ENCODE measurements around the gene HHEX.
A peak's percentile ranks its signal among the peaks of the same experiment; 100 is the strongest.
"Not testable (repeated sequence)": the region's sequence is repeated elsewhere in the genome, so short reads cannot be mapped to it uniquely, and the experiment has no call there.

Gene HHEX

DNA sequence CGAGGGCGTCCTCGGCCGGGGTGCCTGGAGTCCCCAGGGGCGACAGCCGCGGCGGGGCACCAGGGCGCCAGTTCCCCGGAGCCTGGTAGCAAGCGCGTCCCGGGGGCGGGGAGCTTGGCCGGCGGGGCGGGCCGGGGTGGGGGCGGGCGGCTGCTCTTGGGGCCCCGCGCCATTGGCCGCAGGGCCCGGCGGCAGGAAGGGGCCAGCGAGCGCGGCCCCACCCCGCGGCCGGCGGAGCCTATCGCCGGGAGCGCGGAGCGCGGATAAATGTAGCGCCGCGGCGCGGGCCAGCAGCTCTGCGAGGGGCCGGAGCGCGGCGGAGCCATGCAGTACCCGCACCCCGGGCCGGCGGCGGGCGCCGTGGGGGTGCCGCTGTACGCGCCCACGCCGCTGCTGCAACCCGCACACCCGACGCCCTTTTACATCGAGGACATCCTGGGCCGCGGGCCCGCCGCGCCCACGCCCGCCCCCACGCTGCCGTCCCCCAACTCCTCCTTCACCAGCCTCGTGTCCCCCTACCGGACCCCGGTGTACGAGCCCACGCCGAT is at the start of gene HHEX:
Gene HHEX (plus strand): TSS at position 293 of the 548 bp plus-strand sequence. CDS start 32 bp downstream, at position 325.
- Histone ChIP-seq H3K9me3 (ENCODE audit: control insufficient read depth in 2 of 2, low read length in 2 of 2) (peaks cover 0 to 1% of the 10 kb centered on the region in 2 donors), H3K36me3 (ENCODE audit: control insufficient read depth in 2 of 2, insufficient read depth in 2 of 2, low read length in 2 of 2) (no peaks in the 10 kb centered on the region), H3K27me3 (ENCODE audit: control insufficient read depth in 2 of 2, insufficient read depth in 2 of 2, low read length in 2 of 2) (peaks cover 0 to 6% of the 10 kb centered on the region in 2 donors), H3K9ac (ENCODE audit: low read depth in 1 of 2, low read length in 2 of 2) (peak within 1 kb of the TSS; percentile 41 to 71), H3K27ac (ENCODE audit: low read depth in 2 of 2, low read length in 2 of 2) (peak within 1 kb of the TSS; percentile 71 to 83), H3K4me3 (ENCODE audit: low read length in 2 of 2) (peak within 1 kb of the TSS; percentile 64 to 71), H3K4me1 (ENCODE audit: control insufficient read depth in 2 of 2, insufficient read depth in 2 of 2, low read length in 2 of 2) (peaks cover 2 to 3% of the 10 kb centered on the region in 2 donors)

DNA sequence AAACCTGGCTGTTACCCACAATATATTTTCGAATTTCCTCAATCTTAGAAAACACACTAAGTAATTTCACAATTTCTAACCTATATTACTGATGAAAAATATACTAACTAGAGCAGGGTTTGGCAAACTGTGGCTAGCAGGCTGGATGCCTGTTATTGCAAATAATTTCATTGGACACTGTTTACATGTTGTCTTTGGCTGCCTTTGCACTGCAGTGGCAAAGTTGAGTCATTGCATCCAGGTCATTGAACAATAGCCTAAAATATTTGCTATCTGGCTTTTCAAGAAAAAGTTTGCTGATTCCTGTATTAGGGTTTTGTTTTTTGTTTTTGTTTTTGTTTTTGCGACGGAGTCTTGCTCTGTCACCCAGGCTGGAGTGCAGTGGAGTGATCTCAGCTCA is 49.6 kb upstream of the HHEX start:
- H3K36me3 ChIP-seq (ENCODE audit: control insufficient read depth in 2 of 2, insufficient read depth in 2 of 2, low read length in 2 of 2), result no peaks in the 10 kb centered on the region
- no peaks in the 10 kb centered on the region for H3K27me3 ChIP-seq (ENCODE audit: control insufficient read depth in 2 of 2, insufficient read depth in 2 of 2, low read length in 2 of 2)
- H3K27ac ChIP-seq (ENCODE audit: low read depth in 2 of 2, low read length in 2 of 2), result no peak overlapping the region
- H3K9me3 ChIP-seq (ENCODE audit: control insufficient read depth in 2 of 2, low read length in 2 of 2), result no peaks in the 10 kb centered on the region
- H3K9ac ChIP-seq (ENCODE audit: low read depth in 1 of 2, low read length in 2 of 2), result no peak overlapping the region
- H3K4me1 ChIP-seq (ENCODE audit: control insufficient read depth in 2 of 2, insufficient read depth in 2 of 2, low read length in 2 of 2), result no peaks in the 10 kb centered on the region
- no peak overlapping the region for H3K4me3 ChIP-seq (ENCODE audit: low read length in 2 of 2)

DNA sequence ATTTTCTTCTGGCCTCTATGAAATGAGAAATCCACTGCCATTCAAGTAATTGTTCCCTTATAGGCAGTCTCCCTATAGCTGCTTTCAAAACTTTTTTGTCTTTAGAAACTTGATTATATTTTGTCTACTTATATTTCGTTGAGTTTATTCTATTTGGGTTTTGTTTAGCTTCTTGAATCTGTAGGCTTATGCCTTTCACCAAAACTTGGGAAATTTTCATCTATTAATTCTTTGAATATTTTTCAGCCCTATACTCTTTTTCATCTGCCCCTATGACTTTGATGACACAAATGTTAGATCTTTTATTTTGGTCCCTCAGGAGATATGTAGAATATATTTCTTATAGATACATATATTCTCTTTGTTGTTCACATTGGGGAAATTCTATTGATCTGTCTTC is 48.3 kb upstream of the HHEX start:
- no peak overlapping the region for H3K4me3 ChIP-seq (ENCODE audit: low read length in 2 of 2)
- no peak overlapping the region for H3K9ac ChIP-seq (ENCODE audit: low read depth in 1 of 2, low read length in 2 of 2)
- no peak overlapping the region for H3K27ac ChIP-seq (ENCODE audit: low read depth in 2 of 2, low read length in 2 of 2)

DNA sequence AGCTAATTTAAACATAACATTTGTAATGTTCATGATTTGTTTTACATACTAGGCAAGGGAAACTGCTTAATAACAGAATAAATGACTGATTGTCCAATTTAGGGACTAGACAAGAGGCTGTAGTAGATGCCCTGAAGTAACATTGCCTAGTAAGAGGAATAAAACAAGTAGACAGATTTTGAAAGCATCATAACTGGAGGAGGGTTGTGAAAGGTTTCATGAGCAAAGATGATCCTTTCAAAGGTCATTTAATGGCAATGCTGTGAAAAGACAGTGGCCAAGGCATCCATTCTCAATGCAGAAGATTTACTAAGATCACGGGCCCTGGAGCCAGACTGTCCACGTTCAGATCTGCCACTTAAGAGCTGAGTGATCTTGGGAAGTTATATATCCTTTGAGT is 44.8 kb upstream of the HHEX start:
- Histone ChIP-seq H3K9me3 (ENCODE audit: control insufficient read depth in 2 of 2, low read length in 2 of 2) (no peaks in the 10 kb centered on the region), H3K4me3 (ENCODE audit: low read length in 2 of 2) (no peak overlapping the region), H3K27ac (ENCODE audit: low read depth in 2 of 2, low read length in 2 of 2) (no peak overlapping the region), H3K4me1 (ENCODE audit: control insufficient read depth in 2 of 2, insufficient read depth in 2 of 2, low read length in 2 of 2) (no peaks in the 10 kb centered on the region), H3K27me3 (ENCODE audit: control insufficient read depth in 2 of 2, insufficient read depth in 2 of 2, low read length in 2 of 2) (no peaks in the 10 kb centered on the region), H3K9ac (ENCODE audit: low read depth in 1 of 2, low read length in 2 of 2) (no peak overlapping the region), H3K36me3 (ENCODE audit: control insufficient read depth in 2 of 2, insufficient read depth in 2 of 2, low read length in 2 of 2) (no peaks in the 10 kb centered on the region)

More for the DNA sequence above, 48.3 kb upstream of the HHEX start:
- H3K9me3 ChIP-seq (ENCODE audit: control insufficient read depth in 2 of 2, low read length in 2 of 2), result no peaks in the 10 kb centered on the region
- no peaks in the 10 kb centered on the region for H3K36me3 ChIP-seq (ENCODE audit: control insufficient read depth in 2 of 2, insufficient read depth in 2 of 2, low read length in 2 of 2)
- no peaks in the 10 kb centered on the region for H3K4me1 ChIP-seq (ENCODE audit: control insufficient read depth in 2 of 2, insufficient read depth in 2 of 2, low read length in 2 of 2)
- no peaks in the 10 kb centered on the region for H3K27me3 ChIP-seq (ENCODE audit: control insufficient read depth in 2 of 2, insufficient read depth in 2 of 2, low read length in 2 of 2)

DNA sequence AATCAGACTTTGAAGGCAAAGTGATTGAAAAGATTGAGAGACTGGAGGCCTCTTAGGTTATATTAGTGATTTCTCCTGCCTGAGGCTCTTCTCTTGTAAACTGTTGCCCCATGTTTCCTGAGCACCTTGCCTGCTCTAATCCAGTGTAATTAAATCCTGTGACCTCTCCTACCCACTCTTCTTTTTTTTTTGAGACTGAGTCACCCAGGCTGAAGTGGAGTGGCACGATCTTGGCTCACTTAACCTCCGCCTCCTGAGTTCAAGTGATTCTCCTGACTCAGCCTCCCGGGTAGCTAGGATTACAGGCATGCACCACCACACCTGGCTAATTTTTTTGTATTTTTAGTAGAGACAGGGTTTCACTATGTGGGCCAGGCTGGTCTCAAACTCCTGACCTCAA is 38.9 kb upstream of the HHEX start:
- H3K27me3 ChIP-seq (ENCODE audit: control insufficient read depth in 2 of 2, insufficient read depth in 2 of 2, low read length in 2 of 2), result not testable (repeated sequence)

DNA sequence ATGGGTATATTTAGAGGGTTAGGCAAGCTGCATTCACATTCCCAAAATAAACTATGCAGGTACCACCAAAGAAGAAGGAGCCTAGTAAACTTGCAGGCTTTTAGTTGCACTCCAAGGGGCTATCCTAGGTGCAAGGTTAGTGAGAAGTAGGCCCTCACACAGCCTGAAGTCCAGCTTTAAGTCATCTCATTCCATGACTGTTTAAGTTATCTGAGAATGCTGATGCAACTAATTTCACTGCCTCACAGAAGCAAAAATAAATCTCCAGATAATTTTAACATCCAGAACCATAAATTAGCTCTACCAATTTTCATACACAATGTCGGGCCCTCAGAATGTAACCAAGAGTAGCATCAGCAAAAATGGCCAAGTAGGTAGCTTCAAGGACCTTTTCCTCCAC is 34.3 kb upstream of the HHEX start:
- H3K4me3 ChIP-seq (ENCODE audit: low read length in 2 of 2), result no peak overlapping the region
- no peak overlapping the region for H3K9ac ChIP-seq (ENCODE audit: low read depth in 1 of 2, low read length in 2 of 2)
- H3K9me3 ChIP-seq (ENCODE audit: control insufficient read depth in 2 of 2, low read length in 2 of 2), result no peaks in the 10 kb centered on the region
- no peaks in the 10 kb centered on the region for H3K36me3 ChIP-seq (ENCODE audit: control insufficient read depth in 2 of 2, insufficient read depth in 2 of 2, low read length in 2 of 2)
- no peaks in the 10 kb centered on the region for H3K4me1 ChIP-seq (ENCODE audit: control insufficient read depth in 2 of 2, insufficient read depth in 2 of 2, low read length in 2 of 2)
- no peak overlapping the region for H3K27ac ChIP-seq (ENCODE audit: low read depth in 2 of 2, low read length in 2 of 2)
- no peaks in the 10 kb centered on the region for H3K27me3 ChIP-seq (ENCODE audit: control insufficient read depth in 2 of 2, insufficient read depth in 2 of 2, low read length in 2 of 2)

More for the DNA sequence above, 38.9 kb upstream of the HHEX start:
- not testable (repeated sequence) for H3K27ac ChIP-seq (ENCODE audit: low read depth in 2 of 2, low read length in 2 of 2); H3K4me3 ChIP-seq (ENCODE audit: low read length in 2 of 2); H3K9me3 ChIP-seq (ENCODE audit: control insufficient read depth in 2 of 2, low read length in 2 of 2); H3K9ac ChIP-seq (ENCODE audit: low read depth in 1 of 2, low read length in 2 of 2); H3K4me1 ChIP-seq (ENCODE audit: control insufficient read depth in 2 of 2, insufficient read depth in 2 of 2, low read length in 2 of 2); H3K36me3 ChIP-seq (ENCODE audit: control insufficient read depth in 2 of 2, insufficient read depth in 2 of 2, low read length in 2 of 2)

DNA sequence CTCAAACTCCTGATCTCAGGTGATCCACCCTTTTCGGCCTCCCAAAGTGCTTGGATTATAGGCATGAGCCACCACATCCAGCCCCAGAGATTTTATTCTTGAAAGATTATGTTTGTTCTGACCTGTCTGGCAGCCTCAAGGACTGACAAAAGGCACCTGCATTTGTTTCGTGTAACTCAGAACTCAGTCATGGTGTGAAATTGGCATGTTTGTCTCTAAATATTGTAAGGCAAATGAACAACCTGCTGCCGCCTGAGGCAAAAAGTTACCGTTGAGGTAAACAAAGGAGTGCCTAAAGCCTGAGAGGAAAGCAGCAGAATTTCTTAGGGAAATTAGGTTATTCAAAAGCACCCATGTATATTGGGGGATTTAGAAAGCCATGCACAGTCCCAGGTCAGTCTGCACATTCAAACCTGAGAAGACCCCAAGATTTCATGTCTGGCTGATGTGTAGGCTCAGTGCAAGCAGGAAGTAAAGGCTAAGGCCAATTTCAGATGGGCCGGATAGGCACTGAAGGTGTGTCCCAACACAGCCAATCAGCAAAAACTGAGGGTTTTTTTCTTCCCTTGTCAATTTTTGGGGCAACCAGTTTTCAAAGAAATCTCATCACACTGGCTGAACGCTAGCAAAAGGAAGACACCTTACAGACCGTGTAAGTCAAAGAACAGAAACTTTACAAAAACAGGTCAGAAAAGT is 33.3 kb upstream of the HHEX start:
- Histone ChIP-seq H3K9me3 (ENCODE audit: control insufficient read depth in 2 of 2, low read length in 2 of 2) (no peaks in the 10 kb centered on the region), H3K9ac (ENCODE audit: low read depth in 1 of 2, low read length in 2 of 2) (no peak overlapping the region), H3K27me3 (ENCODE audit: control insufficient read depth in 2 of 2, insufficient read depth in 2 of 2, low read length in 2 of 2) (no peaks in the 10 kb centered on the region), H3K4me3 (ENCODE audit: low read length in 2 of 2) (no peak overlapping the region), H3K27ac (ENCODE audit: low read depth in 2 of 2, low read length in 2 of 2) (no peak overlapping the region), H3K4me1 (ENCODE audit: control insufficient read depth in 2 of 2, insufficient read depth in 2 of 2, low read length in 2 of 2) (no peaks in the 10 kb centered on the region), H3K36me3 (ENCODE audit: control insufficient read depth in 2 of 2, insufficient read depth in 2 of 2, low read length in 2 of 2) (no peaks in the 10 kb centered on the region)

DNA sequence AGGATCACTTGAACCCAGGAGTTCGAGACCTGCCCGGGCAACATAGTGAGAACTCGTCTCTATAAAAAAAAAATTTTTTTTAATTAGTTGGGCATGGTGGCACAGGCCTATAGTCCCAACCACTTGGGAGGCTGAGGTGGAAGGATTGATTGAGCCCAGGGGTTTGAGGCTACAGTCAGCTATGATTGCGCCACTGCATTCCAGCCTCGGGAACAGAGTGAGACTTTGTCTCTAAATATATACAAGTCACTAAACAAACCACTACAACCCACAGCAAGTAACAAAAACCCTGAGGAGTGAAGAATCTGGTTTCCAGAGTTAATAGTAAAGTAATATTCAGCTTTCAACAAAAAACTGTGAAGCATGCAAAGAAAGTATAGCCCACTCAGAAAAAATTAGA is 32.7 kb upstream of the HHEX start:
- no peak overlapping the region for H3K9ac ChIP-seq (ENCODE audit: low read depth in 1 of 2, low read length in 2 of 2)
- peaks cover 0 to 2% of the 10 kb centered on the region in 2 donors for H3K9me3 ChIP-seq (ENCODE audit: control insufficient read depth in 2 of 2, low read length in 2 of 2)
- no peaks in the 10 kb centered on the region for H3K27me3 ChIP-seq (ENCODE audit: control insufficient read depth in 2 of 2, insufficient read depth in 2 of 2, low read length in 2 of 2)

DNA sequence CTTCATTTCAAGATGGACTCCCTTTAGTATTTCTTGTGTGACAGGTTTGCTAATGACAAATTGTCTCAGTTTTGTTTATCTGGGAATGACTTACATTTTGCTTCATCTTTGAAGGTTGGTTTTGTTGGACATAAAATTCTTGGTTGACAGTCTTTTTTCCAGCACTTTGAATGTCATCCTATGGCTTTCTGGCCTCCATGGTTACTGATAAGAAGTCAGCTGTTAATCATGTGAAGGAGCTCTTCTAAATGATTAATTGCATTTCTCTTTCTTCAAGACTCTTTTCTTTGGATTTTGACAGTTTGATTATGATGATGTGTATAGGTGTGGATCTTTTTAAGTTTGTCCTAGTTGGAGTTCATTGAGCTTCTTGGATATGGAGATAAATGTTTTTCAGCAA is 26.9 kb upstream of the HHEX start:
- no peak overlapping the region for H3K27ac ChIP-seq (ENCODE audit: low read depth in 2 of 2, low read length in 2 of 2)
- H3K4me1 ChIP-seq (ENCODE audit: control insufficient read depth in 2 of 2, insufficient read depth in 2 of 2, low read length in 2 of 2), result no peaks in the 10 kb centered on the region
- H3K4me3 ChIP-seq (ENCODE audit: low read length in 2 of 2), result no peak overlapping the region
- peaks cover 0 to 3% of the 10 kb centered on the region in 2 donors for H3K9me3 ChIP-seq (ENCODE audit: control insufficient read depth in 2 of 2, low read length in 2 of 2)
- no peaks in the 10 kb centered on the region for H3K36me3 ChIP-seq (ENCODE audit: control insufficient read depth in 2 of 2, insufficient read depth in 2 of 2, low read length in 2 of 2)
- H3K27me3 ChIP-seq (ENCODE audit: control insufficient read depth in 2 of 2, insufficient read depth in 2 of 2, low read length in 2 of 2), result no peaks in the 10 kb centered on the region
- H3K9ac ChIP-seq (ENCODE audit: low read depth in 1 of 2, low read length in 2 of 2), result no peak overlapping the region

More for the DNA sequence above, 32.7 kb upstream of the HHEX start:
- no peaks in the 10 kb centered on the region for H3K4me1 ChIP-seq (ENCODE audit: control insufficient read depth in 2 of 2, insufficient read depth in 2 of 2, low read length in 2 of 2)
- H3K4me3 ChIP-seq (ENCODE audit: low read length in 2 of 2), result no peak overlapping the region
- H3K36me3 ChIP-seq (ENCODE audit: control insufficient read depth in 2 of 2, insufficient read depth in 2 of 2, low read length in 2 of 2), result no peaks in the 10 kb centered on the region
- no peak overlapping the region for H3K27ac ChIP-seq (ENCODE audit: low read depth in 2 of 2, low read length in 2 of 2)

DNA sequence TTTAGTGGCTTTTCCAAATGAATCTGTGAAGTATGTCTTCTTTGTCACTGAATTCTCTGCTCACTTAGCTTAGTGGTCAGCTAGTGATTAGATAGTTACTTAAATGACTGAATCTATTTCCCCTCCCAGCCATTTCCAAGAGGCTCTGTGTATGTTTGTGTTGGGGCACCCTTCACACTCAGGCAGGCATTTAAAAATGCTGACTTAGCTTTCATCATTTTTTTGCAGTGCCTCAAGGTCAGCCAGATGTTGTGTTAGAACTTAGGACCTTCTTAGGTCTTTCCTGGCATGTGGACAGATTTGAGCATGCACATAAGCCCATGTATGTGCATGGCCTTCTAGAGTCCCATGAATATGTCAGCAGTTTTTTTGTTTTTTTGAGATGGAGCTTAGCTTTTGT is 25.4 kb upstream of the HHEX start:
- no peaks in the 10 kb centered on the region for H3K4me1 ChIP-seq (ENCODE audit: control insufficient read depth in 2 of 2, insufficient read depth in 2 of 2, low read length in 2 of 2)

More for the DNA sequence above, 25.4 kb upstream of the HHEX start:
- no peak overlapping the region for H3K27ac ChIP-seq (ENCODE audit: low read depth in 2 of 2, low read length in 2 of 2)
- no peak overlapping the region for H3K9ac ChIP-seq (ENCODE audit: low read depth in 1 of 2, low read length in 2 of 2)
- no peaks in the 10 kb centered on the region for H3K27me3 ChIP-seq (ENCODE audit: control insufficient read depth in 2 of 2, insufficient read depth in 2 of 2, low read length in 2 of 2)
- no peak overlapping the region for H3K4me3 ChIP-seq (ENCODE audit: low read length in 2 of 2)
- peaks cover 0 to 3% of the 10 kb centered on the region in 2 donors for H3K9me3 ChIP-seq (ENCODE audit: control insufficient read depth in 2 of 2, low read length in 2 of 2)
- no peaks in the 10 kb centered on the region for H3K36me3 ChIP-seq (ENCODE audit: control insufficient read depth in 2 of 2, insufficient read depth in 2 of 2, low read length in 2 of 2)
